ENCODE results near the gene RNASE8. TPM values are rescaled to one million over a fixed set of nuclear protein-coding genes. Genes with fewer than 3 reads are reported as not detected.

Gene RNASE8
- total and polyA plus RNA-seq, 10 of the 15 experiments (the other 5 are each of a cell fraction or from before 2014, with no cell fraction given): not detected

- CTCF ChIA-PET: no interaction called here
- intact Hi-C loops (cut with micrococcal nuclease; ENCODE audit: unreplicated experiment): no loop called here
Measured at GRCh38 chr14:21054768-21055145, 2.9 kb upstream of the RNASE8 start.

More at GRCh38 chr14:21054768-21055145, 2.9 kb upstream of the RNASE8 start:
- RAD21 ChIA-PET (ENCODE audit: unreplicated experiment): no interaction called here
- Histone ChIP-seq H3K4me2 (ENCODE audit: control insufficient read depth, insufficient read depth) (no peak overlapping the region), H2AFZ (ENCODE audit: control insufficient read depth, low read depth, low read length) (no peak overlapping the region), H3K9me3 (replicated peaks; ENCODE audit: control insufficient read depth, insufficient read depth, low read length) (no peaks in the 10 kb centered on the region), H3K9ac (ENCODE audit: control insufficient read depth, insufficient read depth, low read length) (no peak overlapping the region), H4K20me1 (ENCODE audit: control insufficient read depth, insufficient read depth) (no peaks in the 10 kb centered on the region), H3K4me1 (ENCODE audit: control insufficient read depth, insufficient read depth, low read length) (no peaks in the 10 kb centered on the region), H3K79me2 (ENCODE audit: control insufficient read depth, insufficient read depth, low read length) (no peaks in the 10 kb centered on the region), H3K36me3 (ENCODE audit: control insufficient read depth in 2 of 2, insufficient read depth in 2 of 2, low read length in 1 of 2) (no peaks in the 10 kb centered on the region), H3K27me3 (replicated peaks in 1 of 2; ENCODE audit: control insufficient read depth in 2 of 2, insufficient read depth in 2 of 2, low read length in 1 of 2) (no peaks in the 10 kb centered on the region), H3K4me3 (no peak overlapping the region), H3K27ac (ENCODE audit: control insufficient read depth, insufficient read depth) (no peak overlapping the region)
- no peak for FAIRE-seq
- in situ Hi-C loops (cut with MboI): no loop called here
- POLR2A ChIA-PET: no interaction called here
- 48% methylated on average over 4 of the region's 4 CpGs for WGBS (ENCODE audit: insufficient coverage, insufficient replicate concordance, low lambda C conversion rate, missing lambda C conversion rate)
- ATAC-seq: no peak
- SMC1A ChIA-PET (ENCODE audit: uncharacterized antibody, unreplicated experiment): no interaction called here
- BruUV-seq (replicated peaks): no TSS peak
- no peak for TF ChIP-seq NR2C1 (IDR thresholded peaks at IDR 0.05)
- TF ChIP-seq CHD2 (IDR thresholded peaks at IDR 0.05; ENCODE audit: borderline replicate concordance, low read depth, low read length): no peak
- TF ChIP-seq SUZ12 (IDR thresholded peaks at IDR 0.05; ENCODE audit: unreplicated experiment): no peak
- no peak for TF ChIP-seq NKRF (conservative IDR thresholded peaks at IDR 0.05)
- no peak for TF ChIP-seq KLF5 (IDR thresholded peaks at IDR 0.05; ENCODE audit: partially characterized antibody)
- TF ChIP-seq HDAC2 (IDR thresholded peaks at IDR 0.05): no peak
- no peak for TF ChIP-seq NR2C2 (IDR thresholded peaks at IDR 0.05; ENCODE audit: borderline replicate concordance, control insufficient read depth, insufficient read length, low read depth)
- DNase-seq (ENCODE audit: low read depth, low spot score): no peak

Measured in GM12878 (cell line).